Measurements from ENCODE around the gene TLR6. TPM values are rescaled to one million over a fixed set of nuclear protein-coding genes. Genes with fewer than 3 reads are reported as not detected.
A peak's percentile ranks its signal among the peaks of the same experiment; 100 is the strongest.

TLR6 gene
- 1.9 TPM for total RNA-seq

DNA sequence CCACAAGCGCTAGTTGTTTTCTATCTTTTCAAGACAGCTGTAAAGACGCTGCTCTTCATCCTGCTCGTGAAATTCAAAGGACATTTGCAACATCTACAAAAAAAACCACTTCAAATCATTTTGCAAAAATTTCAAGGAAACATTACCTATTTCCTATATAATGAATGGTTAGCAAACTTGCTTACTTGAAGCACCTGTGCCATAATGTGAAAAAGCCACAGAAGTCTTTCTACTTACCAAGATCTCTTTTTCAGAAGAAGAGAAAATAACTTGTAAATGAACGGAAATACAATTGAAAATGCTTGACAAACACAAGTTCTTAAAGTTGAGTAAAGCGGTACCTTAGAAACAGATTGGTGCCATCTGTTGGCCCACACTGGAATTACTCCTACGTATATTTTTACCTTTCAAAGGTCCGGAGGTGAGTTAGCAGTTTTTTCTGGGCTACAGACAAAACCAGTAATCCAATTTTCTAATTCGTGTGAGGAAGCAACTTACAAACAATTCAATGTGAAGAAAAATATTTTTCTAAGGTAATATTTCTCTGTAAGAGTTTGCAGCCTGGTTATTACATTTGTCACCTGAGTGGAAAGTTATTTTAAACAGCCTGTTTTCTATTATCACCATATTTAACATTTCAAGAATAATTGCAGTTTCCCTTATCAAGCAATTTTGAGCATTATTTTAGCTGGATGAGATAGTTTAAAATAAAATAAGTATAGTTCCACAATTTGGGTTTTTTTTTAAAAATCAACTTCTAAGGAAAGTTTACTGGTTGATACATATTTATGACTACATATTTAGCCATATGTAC is at the start of gene TLR6:
Gene TLR6, minus strand, starts transcription at position 294 of the 814 bp plus-strand sequence. CDS start 27,344 bp downstream, outside the sequence.
- DNase-seq, result peak; percentile 64

DNA sequence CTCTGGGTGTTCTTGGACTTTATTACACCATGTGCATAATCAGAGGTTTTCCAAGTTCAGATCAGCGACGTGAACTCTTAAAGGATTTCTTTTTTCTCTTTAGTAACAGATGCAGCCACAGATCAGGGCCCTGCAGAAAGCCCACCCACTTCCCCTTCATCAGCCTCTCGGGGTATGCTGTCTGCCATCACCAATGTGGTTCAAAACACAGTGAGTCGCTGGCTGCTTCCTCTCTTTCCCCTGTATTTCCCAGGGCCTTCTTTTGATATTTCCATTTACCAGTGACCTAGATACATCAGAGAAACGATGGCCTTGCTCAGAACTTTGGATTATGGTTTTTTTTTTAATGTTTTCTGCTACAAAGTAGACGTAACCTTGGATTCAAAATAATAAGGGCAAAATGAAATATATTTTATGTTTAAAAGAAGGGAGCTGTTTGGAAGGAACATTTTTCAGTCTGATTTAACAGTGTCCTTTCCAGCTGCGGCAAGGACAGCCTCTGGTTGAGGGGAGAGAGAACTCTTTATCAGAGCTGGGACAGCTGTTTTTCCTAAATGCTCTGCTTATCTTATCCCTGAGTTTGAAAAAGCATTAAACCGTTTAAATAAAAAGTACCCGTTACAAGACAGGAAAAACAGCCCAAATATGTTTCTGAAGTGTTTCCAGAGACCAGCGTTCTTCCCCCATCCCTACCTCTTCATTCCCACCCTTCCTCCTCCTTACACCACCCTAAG is 49.2 kb upstream of the TLR6 start:
- DNase-seq, result no peak

DNA sequence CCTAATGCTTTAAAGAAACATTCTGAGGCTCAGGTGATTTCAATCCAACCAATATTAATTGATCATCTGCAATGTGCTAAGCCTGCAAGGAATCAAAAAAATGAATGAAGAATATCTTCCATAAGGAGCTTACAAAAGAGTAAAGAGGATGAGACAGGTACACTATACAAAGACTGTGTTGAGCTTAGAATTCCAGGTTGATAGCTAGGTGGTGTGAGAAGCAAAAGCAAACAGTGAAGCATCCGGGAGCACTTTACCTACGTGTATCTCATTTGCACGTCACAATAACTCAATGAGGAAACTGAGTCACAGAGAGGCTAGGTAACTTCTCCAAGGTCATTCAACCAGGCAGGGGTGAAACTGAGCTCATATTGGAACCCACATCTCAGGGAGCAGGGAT is 48.1 kb upstream of the TLR6 start:
- DNase-seq, result no peak

GRCh38 chr4:38904090-38904666 is 47.6 kb upstream of the TLR6 start:
- DNase-seq, result no peak

- DNase-seq, result peak; percentile 49
These were observed 46.1 kb upstream of the TLR6 start for GRCh38 chr4:38902695-38903094.

DNA sequence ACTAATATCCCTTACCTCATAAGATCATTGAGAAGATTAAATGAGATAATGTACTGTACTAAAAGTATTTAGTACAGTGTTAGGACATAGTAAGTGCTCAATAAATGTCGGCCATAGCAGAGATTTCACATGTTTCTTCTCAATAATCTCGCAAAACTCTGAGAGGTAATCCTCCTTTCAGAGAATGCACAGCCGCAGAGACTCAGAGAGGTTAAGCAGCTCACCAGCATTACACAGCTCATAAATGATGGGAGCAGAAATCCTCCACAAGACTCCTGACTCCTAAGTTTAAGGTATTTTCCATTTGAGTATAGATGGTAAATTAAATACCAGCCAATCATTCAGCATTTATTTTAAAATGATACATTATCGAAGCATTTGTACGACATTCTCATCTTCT is 45.6 kb upstream of the TLR6 start:
- DNase-seq, result no peak

DNA sequence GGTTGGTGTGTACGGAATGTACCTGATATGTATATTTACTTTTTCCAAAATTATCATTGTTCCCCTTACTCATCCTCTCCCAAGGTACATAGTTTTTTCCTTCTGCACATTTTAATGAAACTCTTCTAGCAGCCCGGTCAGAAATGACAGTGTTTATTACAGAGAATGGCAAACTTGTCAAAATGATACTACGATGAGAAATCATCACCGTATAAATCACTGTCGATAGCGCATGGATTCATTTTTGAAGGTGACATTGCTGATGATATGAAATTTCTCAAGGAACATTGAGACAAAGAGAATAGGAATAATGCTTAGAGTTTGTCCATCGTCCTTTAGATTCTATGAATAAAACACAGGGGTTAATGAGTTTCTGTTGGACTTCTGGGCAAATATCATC is 41.6 kb upstream of the TLR6 start:
- no peak for DNase-seq

DNA sequence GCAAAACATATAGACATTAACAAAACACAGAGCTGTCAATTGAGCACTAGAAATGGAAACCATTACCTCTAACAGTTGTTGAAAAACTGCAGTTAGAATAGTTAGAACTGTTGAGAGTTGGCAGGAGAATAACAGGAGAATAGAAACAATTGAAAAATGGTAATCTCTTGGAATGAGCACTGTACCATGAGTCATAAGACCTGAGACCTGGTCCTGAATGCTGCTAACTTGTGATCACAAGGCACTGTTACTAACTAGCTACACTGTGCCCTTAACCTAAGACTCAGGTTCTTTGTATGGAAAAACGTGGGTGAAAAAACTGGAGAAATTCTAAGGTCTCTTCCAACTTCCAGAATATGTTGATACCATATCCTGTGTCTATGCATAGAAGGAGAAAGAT is 40.3 kb upstream of the TLR6 start:
- peak; percentile 13 for DNase-seq

DNA sequence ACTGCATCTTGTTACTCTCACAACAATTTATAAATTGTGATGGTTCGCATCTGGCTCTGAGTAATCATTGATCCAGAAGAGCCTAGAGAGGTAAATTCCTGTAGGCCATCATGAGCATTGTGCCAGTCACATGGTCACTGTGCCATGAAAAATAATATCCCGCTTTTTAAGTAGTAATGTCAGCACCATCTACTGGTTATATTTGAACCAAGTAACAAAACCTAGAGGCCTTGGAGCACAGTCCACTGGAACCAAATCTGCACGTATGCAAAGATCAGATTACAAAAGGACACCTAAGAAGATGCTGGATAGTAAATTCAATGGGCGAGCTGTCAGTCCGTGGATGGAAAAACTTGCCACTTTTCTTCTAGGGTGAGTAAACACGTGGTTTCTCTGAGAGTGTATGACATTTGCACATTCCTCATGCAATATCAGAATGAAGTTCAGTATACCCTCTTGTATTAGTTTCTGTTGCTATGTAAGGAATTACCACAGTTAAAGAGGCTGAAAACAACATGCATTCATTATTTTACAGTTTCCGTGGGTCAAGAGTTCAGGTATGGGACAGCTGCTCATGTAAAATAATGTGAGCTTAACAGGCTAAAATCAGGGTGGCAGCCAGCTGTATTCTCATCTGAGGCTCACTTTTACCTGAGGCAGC is 37.8 kb upstream of the TLR6 start:
- DNase-seq, result no peak

GRCh38 chr4:38891051-38891983 is 34.7 kb upstream of the TLR6 start:
- DNase-seq, result no peak

DNA sequence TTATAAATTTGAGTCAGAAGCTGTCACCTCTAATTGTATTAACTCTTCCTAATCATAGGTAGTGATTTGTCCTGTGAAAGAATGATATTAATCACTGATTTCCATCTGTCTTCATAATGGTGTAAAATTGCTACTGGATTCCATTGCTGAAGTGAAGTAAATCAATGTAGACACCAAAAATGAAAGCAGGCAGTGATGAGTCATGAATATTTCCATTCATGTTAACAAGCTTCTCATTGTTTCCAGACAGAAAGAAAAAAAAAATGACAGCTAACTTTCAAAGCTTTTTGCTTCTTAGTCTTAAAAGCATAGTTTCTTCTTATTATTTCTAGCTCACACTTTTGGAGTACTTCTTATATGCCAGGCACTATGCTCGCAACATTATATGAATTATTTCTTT is 32.5 kb upstream of the TLR6 start:
- peak; percentile 39 for DNase-seq

GRCh38 chr4:38884254-38884653 is 27.6 kb upstream of the TLR6 start:
- no peak for DNase-seq

GRCh38 chr4:38876636-38877035 is 20.0 kb upstream of the TLR6 start:
- DNase-seq, result no peak

- no peak for DNase-seq
These were observed 16.8 kb upstream of the TLR6 start for GRCh38 chr4:38873290-38873944.

DNA sequence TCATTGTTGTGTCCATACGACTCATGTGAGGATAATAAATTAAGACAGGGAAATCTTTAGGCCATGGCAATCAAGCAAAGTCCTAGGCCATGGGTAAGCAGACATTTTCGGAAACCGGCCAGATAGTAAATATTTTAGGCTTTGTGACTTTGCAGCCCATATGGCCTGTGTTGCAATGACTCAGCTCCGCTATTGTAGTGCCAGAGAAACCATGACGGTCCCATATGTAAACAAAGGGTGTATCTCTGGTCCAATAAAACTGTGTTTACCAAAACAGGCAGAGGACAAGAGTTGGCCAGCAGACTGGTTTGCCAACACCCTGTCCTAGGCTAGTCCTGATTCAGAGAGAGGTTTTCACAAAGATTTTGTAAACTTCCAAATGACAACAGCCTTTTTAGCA is 16.0 kb upstream of the TLR6 start:
- DNase-seq, result no peak

GRCh38 chr4:38871593-38871992 is 15.0 kb upstream of the TLR6 start:
- no peak for DNase-seq

DNA sequence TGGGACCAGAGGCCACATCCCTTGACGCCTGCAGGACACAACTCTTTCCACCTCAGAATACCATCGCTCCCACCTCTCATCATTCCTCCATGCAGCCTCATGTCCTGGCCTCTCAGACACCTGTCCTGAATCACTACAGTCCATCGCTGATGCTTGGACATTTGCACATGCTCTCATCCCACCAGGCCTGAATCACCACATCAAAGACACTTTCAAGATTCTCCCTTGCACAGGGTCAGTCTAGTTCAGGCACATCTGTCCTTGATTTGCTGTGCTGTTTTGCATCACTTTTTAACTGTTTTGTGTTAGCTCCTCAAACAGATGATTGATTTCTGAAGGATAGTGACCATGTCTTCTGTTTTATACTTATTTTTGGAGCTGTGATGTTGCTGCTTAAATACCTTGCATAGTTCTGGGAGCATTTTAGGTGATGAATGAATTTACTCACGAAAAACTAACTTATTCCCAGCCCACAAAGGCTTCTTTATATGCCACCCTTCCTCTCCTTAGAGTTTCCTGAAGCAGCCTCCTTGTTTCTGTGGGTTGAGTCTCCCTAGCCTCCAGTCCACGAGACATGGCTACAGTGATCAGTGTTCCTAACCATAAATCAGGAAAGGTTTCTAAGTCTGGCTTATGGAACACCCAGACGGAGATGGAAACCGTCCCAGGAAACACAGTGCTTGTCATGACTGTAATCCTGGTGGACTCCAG is 13.6 kb upstream of the TLR6 start:
- peak; percentile 20 for DNase-seq

- DNase-seq, result no peak
These were observed 12.9 kb upstream of the TLR6 start for GRCh38 chr4:38869511-38869910.

DNA sequence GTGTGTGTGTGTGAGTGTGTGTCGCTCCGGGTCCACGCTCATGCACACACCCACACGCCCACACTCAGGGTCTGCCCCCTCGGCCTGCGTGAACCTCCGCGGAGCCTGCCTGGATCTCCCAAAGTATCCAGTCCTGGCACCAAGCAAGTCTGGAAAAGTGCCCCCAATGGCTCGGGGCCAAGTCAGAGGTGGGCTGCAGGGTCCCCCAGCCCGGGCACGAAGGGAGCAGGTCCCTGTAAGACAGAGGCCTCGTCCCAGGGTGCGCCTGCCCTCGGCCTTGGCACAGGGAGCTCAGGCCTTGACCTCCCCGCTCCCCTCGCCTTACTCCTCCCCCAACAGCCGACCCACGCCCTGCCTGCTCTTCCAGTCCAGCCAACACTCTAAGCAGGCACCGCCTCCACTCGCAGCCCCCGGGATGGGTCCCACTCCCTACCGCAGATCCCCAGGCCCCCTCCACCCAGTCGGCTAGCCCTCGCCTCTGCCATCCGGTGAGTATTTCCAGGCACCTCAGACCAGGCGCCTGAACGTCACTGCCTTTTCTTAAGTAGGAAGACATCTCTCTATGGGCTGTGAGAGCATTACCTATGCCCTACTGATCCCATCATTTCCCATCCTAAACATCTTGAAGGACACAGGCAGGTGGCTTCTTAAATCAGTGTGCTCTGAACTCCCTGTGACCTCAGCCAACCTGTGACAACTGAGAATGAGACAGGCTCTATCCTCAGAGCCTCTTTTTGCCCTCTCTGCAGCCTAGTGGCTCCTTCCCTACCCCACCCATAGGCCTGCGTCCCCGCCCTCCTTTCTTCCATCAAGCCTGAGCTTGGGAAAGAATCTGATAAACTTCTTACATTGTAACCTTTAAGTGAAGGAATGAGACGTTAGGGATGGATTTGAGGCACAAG is 11.7 kb upstream of the TLR6 start:
- DNase-seq, result peak; percentile 77

Measured in tongue (tissue), 2 donors.